Dedifferentiated amniotic fluid mesenchymal stem cell (primary cell): ENCODE measurements around the gene STRAP.
"Not testable (repeated sequence)": the region's sequence is repeated elsewhere in the genome, so short reads cannot be mapped to it uniquely, and the experiment has no call there.

Experiments used
- DNase-seq: peaks from one replicate; pipeline ENCODE4 v3.0.0-alpha.2; 2016; ENCODE audit errors: extremely low spot score

The STRAP gene

GRCh38 chr12:15868186-15868585, 14.0 kb upstream of the STRAP start:
- no peak for DNase-seq

GRCh38 chr12:15873556-15873955, 8.6 kb upstream of the STRAP start:
- DNase-seq, result no peak

GRCh38 chr12:15874556-15875145, 7.5 kb upstream of the STRAP start:
- DNase-seq, result not testable (repeated sequence)

- no peak for DNase-seq
Observed at GRCh38 chr12:15875863-15876262, 6.3 kb upstream of the STRAP start.

- no peak for DNase-seq
Observed at GRCh38 chr12:15879413-15879812, 2.8 kb upstream of the STRAP start.

GRCh38 chr12:15880721-15881120, 1.5 kb upstream of the STRAP start:
- DNase-seq, result no peak

GRCh38 chr12:15883536-15883935, 1.3 kb downstream of the STRAP start:
- no peak for DNase-seq

- no peak for DNase-seq
Observed at GRCh38 chr12:15886372-15887042, 4.3 kb downstream of the STRAP start.

GRCh38 chr12:15887043-15887817, 5.0 kb downstream of the STRAP start:
- no peak for DNase-seq

- no peak for DNase-seq
Observed at GRCh38 chr12:15892645-15893259, 10.6 kb downstream of the STRAP start.

- no peak for DNase-seq
Observed at GRCh38 chr12:15893260-15893659, 11.1 kb downstream of the STRAP start.

GRCh38 chr12:15896867-15897266, 14.7 kb downstream of the STRAP start:
- no peak for DNase-seq

GRCh38 chr12:15897433-15897832, 15.2 kb downstream of the STRAP start:
- no peak for DNase-seq

- no peak for DNase-seq
Observed at GRCh38 chr12:15899282-15899870, 17.2 kb downstream of the STRAP start.

- DNase-seq, result no peak
Observed at GRCh38 chr12:15904378-15904920, 22.3 kb downstream of the STRAP start.

GRCh38 chr12:15910468-15910863, 28.3 kb downstream of the STRAP start:
- DNase-seq, result no peak

GRCh38 chr12:15910864-15911721, 28.9 kb downstream of the STRAP start, which contains the start of gene DERA:
Gene DERA (plus strand): TSS chr12:15911332. CDS start chr12:15911384, 52 bp downstream.
- peak; percentile 36 for DNase-seq

- DNase-seq, result not testable (repeated sequence)
Observed at GRCh38 chr12:15911931-15912330, 29.7 kb downstream of the STRAP start.

- not testable (repeated sequence) for DNase-seq
Observed at GRCh38 chr12:15914131-15914530, 31.9 kb downstream of the STRAP start.

- DNase-seq, result no peak
Observed at GRCh38 chr12:15918066-15918465, 35.9 kb downstream of the STRAP start.

- no peak for DNase-seq
Observed at GRCh38 chr12:15919418-15919817, 37.2 kb downstream of the STRAP start.
